ENCODE data around the gene C3orf22.

C3orf22 gene

GRCh38 chr3:126516152-126516935, 42.4 kb downstream of the C3orf22 start:
- no peak for DNase-seq (ENCODE audit: insufficient read length, low spot score)
- TF ChIP-seq CTCF (IDR thresholded peaks at IDR 0.05; ENCODE audit: insufficient read depth, missing control alignments) = no peak
- FAIRE-seq = no peak

GRCh38 chr3:126515066-126515706, 43.5 kb downstream of the C3orf22 start:
- no peak for TF ChIP-seq CTCF (IDR thresholded peaks at IDR 0.05; ENCODE audit: insufficient read depth, missing control alignments)
- DNase-seq (ENCODE audit: insufficient read length, low spot score) = no peak
- FAIRE-seq = no peak

- TF ChIP-seq CTCF (IDR thresholded peaks at IDR 0.05; ENCODE audit: insufficient read depth, missing control alignments) = no peak
- no peak for DNase-seq (ENCODE audit: insufficient read length, low spot score)
- FAIRE-seq = no peak
These were observed 44.6 kb downstream of the C3orf22 start for GRCh38 chr3:126514161-126514560.

- no peak for FAIRE-seq
- no peak for TF ChIP-seq CTCF (IDR thresholded peaks at IDR 0.05; ENCODE audit: insufficient read depth, missing control alignments)
- no peak for DNase-seq (ENCODE audit: insufficient read length, low spot score)
These were observed 45.6 kb downstream of the C3orf22 start for GRCh38 chr3:126512916-126513650.

GRCh38 chr3:126512026-126512425, 46.7 kb downstream of the C3orf22 start:
- FAIRE-seq = no peak
- DNase-seq (ENCODE audit: insufficient read length, low spot score) = no peak
- no peak for TF ChIP-seq CTCF (IDR thresholded peaks at IDR 0.05; ENCODE audit: insufficient read depth, missing control alignments)

- FAIRE-seq = no peak
- TF ChIP-seq CTCF (IDR thresholded peaks at IDR 0.05; ENCODE audit: insufficient read depth, missing control alignments) = no peak
- DNase-seq (ENCODE audit: insufficient read length, low spot score) = no peak
These were observed 47.4 kb downstream of the C3orf22 start for GRCh38 chr3:126511291-126511690.
